Gastrocnemius medialis (tissue), 4 donors: Measurements from ENCODE around the gene LCLAT1.

Experiments used
- POLR2A ChIP-seq, 2 donors: fragments of 450-650 bp; IDR thresholded peaks; one replicate each; pipeline ENCODE4 v1.6.1; 2017; ENCODE audit warnings: antibody characterized with exemption in 2 of 2, mild to moderate bottlenecking in 2 of 2, moderate library complexity in 2 of 2
- TF ChIP-seq, protein P1 (sequence below), 5 experiments: fragments of 450-650 bp in 3 of 5; fragments of 200-600 bp in 2 of 5; sonication (generic) in 2 of 5; IDR thresholded peaks in 4 of 5; conservative IDR thresholded peaks in 1 of 5; 1 replicate in 4 of 5; 2 replicates in 1 of 5; pipeline ENCODE4 v1.5.1; 2016 to 2019; ENCODE audit warnings: antibody characterized with exemption in 5 of 5, mild to moderate bottlenecking in 3 of 5, moderate library complexity in 3 of 5

DNA sequence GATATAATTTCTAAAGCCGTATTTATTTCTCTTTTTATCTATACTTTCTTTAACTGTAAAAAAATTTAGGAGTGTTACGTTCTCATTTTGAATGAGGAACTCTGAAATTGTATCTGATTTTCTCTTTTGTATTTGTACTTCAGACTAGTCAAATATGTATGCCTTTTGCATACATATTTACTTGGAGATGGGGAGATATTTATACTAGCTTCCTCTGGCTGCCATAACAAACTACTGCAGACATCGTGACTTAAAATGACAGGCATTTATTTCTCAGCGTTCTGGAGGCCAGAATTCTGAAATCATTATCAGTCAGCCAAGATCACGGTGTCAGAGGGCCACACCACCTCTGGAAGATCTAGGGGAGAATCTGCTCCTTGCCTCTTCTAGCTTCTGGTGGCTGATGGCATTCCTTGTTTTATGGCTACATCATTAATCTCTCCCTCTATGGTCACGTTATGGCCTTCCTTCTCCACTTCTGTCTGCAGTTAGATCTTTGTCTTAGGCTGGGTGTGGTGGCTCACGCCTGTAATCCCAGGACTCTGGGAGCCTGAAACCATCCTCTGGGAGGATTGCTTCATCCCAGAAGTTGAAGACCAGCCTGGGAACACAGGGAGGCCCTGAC lies 8.2 kb downstream of the LCLAT1 start:
- TF ChIP-seq, protein P1, sequence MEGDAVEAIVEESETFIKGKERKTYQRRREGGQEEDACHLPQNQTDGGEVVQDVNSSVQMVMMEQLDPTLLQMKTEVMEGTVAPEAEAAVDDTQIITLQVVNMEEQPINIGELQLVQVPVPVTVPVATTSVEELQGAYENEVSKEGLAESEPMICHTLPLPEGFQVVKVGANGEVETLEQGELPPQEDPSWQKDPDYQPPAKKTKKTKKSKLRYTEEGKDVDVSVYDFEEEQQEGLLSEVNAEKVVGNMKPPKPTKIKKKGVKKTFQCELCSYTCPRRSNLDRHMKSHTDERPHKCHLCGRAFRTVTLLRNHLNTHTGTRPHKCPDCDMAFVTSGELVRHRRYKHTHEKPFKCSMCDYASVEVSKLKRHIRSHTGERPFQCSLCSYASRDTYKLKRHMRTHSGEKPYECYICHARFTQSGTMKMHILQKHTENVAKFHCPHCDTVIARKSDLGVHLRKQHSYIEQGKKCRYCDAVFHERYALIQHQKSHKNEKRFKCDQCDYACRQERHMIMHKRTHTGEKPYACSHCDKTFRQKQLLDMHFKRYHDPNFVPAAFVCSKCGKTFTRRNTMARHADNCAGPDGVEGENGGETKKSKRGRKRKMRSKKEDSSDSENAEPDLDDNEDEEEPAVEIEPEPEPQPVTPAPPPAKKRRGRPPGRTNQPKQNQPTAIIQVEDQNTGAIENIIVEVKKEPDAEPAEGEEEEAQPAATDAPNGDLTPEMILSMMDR (IDR thresholded peaks at IDR 0.05 in 4 of 5, conservative IDR thresholded peaks at IDR 0.05 in 1 of 5) = no peak
- no peak for TF ChIP-seq POLR2A (IDR thresholded peaks at IDR 0.05)
